NCI-H2107 (cell line): ENCODE data around the gene CDK17.
"Not testable (repeated sequence)": the region's sequence is repeated elsewhere in the genome, so short reads cannot be mapped to it uniquely, and the experiment has no call there.

Experiments
- DNase-seq: peaks from one replicate; lab custom pipeline; 2025; lab: John Stamatoyannopoulos, UW

The CDK17 gene

GRCh38 chr12:96417688-96418087 lies 17.4 kb upstream of the CDK17 start:
- DNase-seq: not testable (repeated sequence)

- DNase-seq: no peak
These were observed 16.0 kb upstream of the CDK17 start for GRCh38 chr12:96416033-96416799.

DNA sequence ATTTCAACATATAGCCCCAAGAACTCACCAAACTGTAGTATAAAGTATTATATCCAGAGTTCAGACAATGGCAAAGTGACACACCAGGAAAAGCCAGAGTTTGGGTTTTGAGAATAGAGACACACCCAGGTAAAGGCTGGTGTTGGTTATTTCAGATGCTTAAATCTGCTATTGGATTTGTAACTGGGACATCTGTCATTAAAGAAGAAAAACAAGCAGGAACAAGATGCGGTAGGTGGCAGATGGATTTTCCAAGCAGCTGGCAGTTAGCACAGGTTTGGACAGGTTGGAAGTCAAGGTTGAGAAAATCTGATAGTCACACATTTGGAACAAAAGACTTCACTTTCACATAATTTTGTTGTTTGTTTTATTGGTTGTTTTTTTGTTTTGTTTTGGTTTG lies 14.4 kb upstream of the CDK17 start:
- DNase-seq: no peak

- DNase-seq: no peak
These were observed 12.2 kb upstream of the CDK17 start for GRCh38 chr12:96412431-96412830.

DNA sequence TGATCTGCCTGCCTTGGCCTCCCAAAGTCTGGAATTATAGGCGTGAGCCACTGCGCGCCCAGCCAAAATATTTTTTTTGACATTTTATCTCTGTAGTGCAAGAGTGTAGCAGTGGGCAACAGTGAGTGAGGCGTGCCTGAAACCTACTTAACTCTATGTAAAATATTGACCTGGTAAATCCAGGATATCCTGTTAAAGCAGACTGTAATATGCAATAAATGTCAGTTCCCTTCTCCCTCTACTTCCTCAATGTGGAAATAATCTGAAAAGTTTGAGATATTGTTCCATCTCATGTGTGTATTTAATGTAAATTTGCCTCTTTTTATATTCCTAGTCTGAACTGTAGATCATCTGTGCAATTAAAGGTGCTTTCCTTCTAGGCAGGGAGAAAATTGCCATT lies 9.5 kb upstream of the CDK17 start:
- DNase-seq: no peak

DNA sequence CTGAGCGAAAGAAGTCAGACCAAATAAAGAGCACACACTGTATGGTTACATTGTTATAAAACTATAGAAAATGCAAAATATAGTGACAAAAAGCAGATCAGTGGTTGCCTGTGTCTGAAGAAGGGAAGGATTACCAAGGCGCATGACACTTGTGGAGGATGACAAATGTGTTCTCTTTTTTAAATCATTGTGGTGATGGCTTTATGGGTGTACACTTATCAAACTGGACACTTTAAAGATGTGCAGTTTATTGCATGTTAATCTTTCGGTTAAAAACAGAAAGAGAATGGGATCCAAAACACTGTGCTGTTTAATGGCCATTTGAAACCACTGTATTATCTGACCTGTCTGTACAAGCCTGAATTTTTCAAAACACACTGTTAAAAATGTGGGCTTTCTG lies 8.8 kb upstream of the CDK17 start:
- no peak for DNase-seq

GRCh38 chr12:96407429-96408097 lies 7.3 kb upstream of the CDK17 start:
- DNase-seq: not testable (repeated sequence)

GRCh38 chr12:96404696-96405095 lies 4.5 kb upstream of the CDK17 start:
- DNase-seq: no peak

DNA sequence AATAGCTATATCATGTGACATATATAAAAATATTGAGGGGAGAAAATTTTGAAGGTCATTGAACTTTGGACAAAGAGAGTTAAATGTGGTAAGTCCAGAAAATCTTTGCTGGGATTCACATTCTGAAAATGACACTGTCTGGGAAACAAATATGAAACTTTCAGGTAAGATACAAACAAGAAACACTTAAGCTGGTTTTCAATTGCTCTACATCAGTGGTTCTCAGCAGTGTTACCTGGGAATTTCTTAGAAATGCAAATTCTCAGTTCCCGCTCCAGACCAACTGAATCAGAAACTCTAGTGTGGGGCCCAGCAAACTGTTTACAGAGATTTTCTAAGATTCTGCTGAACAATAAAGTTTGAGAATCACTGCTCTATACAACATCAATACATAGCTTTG lies 3.6 kb upstream of the CDK17 start:
- no peak for DNase-seq

- not testable (repeated sequence) for DNase-seq
These were observed 2.3 kb upstream of the CDK17 start for GRCh38 chr12:96402522-96402921.

GRCh38 chr12:96402061-96402460 lies 1.8 kb upstream of the CDK17 start:
- DNase-seq: no peak

GRCh38 chr12:96401076-96401871 lies 1.0 kb upstream of the CDK17 start:
- no peak for DNase-seq

DNA sequence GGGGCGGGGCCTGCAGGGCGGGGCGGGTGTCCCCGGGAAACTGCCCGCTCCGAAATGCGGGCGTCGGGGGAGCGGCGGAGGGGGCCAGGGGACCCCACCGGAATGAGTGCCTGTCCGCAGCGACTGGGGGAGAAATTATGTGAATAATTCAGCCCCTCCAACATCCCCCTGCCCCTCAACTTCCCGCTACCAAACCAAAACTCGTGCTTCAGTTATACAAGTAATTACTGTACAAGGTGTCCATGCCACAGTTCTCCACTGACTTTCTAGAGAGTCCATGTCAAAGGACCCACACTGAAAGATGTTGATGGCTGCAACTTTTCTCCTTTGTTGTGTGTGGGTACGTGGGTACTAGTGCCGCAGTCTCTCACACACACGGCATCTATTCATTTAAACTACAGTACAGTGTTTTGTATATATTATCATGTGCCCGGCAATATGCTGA lies 414 bp upstream of the CDK17 start:
- no peak for DNase-seq

DNA sequence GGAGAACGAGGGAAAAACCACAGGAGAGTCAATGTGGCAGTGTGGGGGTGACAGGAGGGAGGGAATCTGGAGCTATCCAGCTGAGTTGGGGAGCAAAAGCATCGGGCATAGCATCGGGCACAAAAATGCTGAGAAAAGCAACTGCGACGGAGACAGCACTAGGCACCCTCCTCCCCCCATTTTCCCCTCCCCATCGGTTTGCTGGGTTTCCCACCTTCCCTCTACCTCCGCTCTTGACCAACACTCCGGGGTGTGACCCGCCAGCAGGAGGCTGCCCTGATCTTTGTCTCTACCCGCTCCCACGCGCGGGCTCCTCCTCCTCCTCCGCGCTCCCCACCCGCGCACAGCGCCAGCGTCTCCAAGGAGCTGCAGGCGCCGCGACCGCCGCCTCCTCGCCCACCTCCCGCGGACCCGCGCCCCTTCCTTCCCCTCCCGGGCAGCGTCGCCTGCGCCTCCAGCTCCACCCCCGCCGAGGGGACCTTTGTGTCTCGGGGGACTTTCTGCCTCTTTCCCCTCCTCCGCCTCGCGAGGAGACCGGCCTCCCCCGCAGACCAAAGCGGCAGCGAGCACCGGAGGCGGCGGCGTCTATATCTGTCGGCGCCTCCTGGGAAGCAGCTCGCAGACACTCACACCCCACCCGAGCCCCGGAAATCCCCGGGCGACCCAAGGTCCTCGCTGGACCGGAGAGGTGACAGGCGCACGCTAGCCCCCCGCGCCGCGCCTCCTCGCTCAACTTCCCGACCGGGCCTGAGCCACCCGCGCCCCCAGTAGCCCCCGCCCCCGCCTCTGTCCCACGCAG lies 920 bp downstream of the CDK17 start:
- no peak for DNase-seq

DNA sequence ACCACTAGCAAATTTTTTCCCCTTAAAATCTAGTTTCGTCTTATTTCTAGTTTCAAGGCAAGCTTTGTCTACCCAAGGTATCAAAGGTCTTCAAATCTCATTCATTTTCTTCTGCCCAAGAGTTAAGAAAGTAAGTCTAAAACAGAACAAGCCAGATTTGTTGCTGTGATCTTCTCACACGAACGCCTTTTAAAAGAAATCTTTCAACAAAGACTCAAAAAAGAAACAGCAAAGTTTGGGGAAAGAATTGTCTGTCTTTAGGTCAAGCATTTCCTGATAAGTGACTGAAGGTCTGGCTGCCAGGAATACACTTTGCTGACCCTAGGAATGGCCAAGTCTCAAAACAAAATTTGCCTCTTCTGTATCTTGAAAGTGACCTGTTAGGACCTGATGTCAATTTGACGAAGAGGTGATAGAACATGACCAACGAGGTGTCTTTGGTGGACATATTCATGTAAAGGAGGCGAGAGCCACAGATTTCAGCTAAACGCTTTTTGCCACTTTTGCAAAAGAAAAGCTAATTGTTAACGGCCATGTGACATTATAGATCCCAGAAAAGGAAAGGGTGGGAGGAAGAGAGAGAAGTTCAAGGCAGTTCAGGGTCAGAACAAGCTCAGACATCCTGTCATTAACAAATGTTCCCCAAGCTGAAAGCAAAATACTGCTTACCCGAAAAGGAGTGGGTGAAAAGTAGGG lies 1.7 kb downstream of the CDK17 start:
- DNase-seq: no peak

DNA sequence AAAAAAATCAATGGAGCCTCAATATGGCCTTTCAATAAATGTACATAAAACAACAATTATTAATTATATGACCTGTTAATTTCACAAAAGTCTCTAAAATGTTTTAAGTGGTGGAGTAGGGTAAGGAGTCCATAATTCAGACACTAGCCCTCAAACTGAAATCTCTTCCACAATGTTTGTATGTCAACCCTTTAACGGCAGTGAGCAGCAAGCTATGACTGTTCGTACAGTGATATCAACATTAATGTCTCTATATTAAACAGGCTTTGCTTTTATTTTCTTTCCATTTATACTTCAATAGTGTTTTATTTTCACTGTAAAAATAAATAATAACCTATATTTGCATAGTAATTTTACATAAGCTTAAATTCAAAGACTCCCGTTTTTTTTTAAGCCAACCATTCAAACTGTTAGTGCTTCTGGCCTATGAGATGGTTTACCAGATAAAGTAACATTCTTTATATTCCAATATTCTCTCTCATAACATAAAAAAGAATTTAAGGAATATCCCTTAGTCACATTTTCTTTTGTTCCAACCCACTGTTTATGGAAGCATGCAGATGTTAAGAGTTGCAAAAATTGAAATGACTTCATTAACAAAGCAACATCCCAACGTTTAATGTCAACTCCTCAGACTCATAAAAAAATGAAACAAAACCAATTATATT lies 2.3 kb downstream of the CDK17 start:
- DNase-seq: no peak

- no peak for DNase-seq
These were observed 3.3 kb downstream of the CDK17 start for GRCh38 chr12:96396914-96397313.

GRCh38 chr12:96396209-96396608 lies 4.0 kb downstream of the CDK17 start:
- DNase-seq: no peak

DNA sequence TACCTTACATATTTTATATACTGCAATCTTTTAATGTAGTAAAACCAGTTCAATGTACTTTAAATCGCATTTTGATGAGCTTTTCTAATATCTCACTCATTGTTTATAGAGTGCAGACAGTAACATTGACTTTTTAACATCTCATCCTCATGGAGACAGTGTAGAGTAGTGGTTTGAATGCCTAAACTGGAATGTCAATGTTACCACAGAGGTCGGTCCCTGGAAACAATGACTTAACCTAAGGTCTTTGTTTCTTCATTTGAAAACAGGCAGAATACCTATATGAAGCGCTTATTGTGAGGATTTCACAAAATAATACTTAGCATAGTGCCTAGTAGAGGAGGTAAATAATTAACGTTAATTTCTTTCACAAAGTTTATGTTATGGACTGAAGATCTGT lies 5.0 kb downstream of the CDK17 start:
- no peak for DNase-seq

GRCh38 chr12:96393229-96393628 lies 7.0 kb downstream of the CDK17 start:
- not testable (repeated sequence) for DNase-seq

DNA sequence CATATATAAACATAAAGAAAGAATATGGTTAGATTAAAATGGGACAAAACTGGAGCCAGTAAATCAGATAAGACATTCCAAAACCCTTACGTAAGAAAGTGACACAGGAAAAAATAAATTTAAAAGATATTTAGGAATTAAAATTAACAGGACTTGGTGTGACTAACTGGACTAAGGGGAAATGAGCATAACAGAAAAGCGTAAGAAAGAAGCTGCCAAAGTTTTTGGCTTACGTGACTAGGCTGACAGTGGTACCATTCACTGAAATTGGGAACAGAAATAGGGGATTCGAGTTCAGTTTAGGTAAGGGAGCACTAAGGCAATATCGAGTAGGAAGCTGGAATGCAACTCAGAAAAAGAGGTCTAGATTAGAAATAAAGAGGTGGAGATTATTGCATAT lies 7.8 kb downstream of the CDK17 start:
- no peak for DNase-seq
